Neural crest cell (in vitro differentiated cells): ENCODE data around the gene DAZAP2. TPM values are rescaled to one million over a fixed set of nuclear protein-coding genes. Genes with fewer than 3 reads are reported as not detected.
"Not testable (repeated sequence)": the region's sequence is repeated elsewhere in the genome, so short reads cannot be mapped to it uniquely, and the experiment has no call there.

Experiments
- DNase-seq: peaks from one replicate; pipeline ENCODE4 v3.0.0; 2021; ENCODE audit warnings: low read depth, mixed read lengths, low spot score
- H3K27ac Mint-ChIP-seq: one replicate; pipeline ENCODE4 v1.8.0; 2021; ENCODE audit warnings: mild to moderate bottlenecking, mixed read lengths; ENCODE audit not compliant: unreplicated experiment
- H3K27me3 Mint-ChIP-seq: 2 replicates; pipeline ENCODE4 v1.8.0; 2021; ENCODE audit warnings: low read depth, mild to moderate bottlenecking, mixed read lengths
- H3K36me3 Mint-ChIP-seq: 2 replicates; pipeline ENCODE4 v1.8.0; 2021; ENCODE audit warnings: low read depth, mild to moderate bottlenecking, mixed read lengths
- H3K4me1 Mint-ChIP-seq: 2 replicates; pipeline ENCODE4 v1.8.0; 2021; ENCODE audit warnings: mixed read lengths
- H3K4me3 Mint-ChIP-seq: one replicate; pipeline ENCODE4 v1.8.0; 2021; ENCODE audit warnings: mild to moderate bottlenecking, mixed read lengths
- H3K9me3 Mint-ChIP-seq: 2 replicates; pipeline ENCODE4 v1.8.0; 2021; ENCODE audit warnings: mixed read lengths
- total RNA-seq: library from RNA; stranded (reverse); gene quantifications from 2 replicates; pipeline ENCODE4 v1.2.1, GENCODE V29; 2021
- TF ChIP-seq, protein P1 (sequence below): fragments of 200-600 bp; sonication (generic); conservative IDR thresholded peaks from 2 replicates; pipeline ENCODE4 v1.5.0; 2021; ENCODE audit warnings: antibody characterized with exemption, mild to moderate bottlenecking

Gene DAZAP2
- total RNA-seq, 1 donor from 2014 or later: 70.0 TPM

DNA sequence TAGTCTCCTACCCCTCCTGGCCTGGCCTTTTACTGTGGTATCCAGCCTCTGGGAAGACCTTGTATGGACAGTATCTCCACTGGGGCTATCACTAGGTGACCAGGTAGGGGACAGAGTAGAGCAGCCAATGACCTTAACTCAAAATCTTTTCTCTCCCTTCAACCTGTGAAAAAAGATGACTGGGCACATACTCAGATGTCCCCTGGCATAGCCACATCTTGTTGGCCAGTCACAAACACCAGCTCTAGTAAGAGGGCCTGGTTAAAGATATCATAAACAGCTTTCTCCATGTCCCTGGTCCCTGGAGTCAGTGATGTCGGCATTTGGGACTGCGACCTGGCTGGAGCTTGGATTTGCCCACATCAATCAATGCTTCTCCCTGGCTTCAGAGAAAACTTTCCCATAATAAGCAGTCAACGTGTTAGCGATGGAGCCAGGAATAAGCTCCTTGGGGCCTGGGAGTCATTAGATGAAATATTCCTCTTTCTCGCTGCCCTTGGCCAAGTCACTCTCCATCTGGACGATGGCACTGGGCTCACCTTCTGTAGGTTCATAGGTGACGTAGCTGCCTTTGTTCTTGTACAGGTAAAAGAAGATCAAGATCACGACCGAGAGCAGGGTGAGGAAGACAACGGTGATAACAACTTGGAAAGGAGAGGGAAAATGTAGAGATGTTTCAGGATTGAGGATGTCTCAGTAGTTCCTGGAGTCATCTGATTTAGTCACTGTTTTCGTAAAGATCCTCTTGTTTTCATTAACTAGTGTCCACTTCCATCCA lies 7.0 kb downstream of the DAZAP2 start:
- Mint-ChIP-seq H3K9me3 (no peaks in the 10 kb centered on the region), H3K4me1 (peaks cover 16% of the 10 kb centered on the region), H3K27ac (peak overlapping the region; percentile 82), H3K36me3 (peaks cover 13% of the 10 kb centered on the region), H3K27me3 (no peaks in the 10 kb centered on the region), H3K4me3 (peak overlapping the region; percentile 32)
- TF ChIP-seq, protein P1, sequence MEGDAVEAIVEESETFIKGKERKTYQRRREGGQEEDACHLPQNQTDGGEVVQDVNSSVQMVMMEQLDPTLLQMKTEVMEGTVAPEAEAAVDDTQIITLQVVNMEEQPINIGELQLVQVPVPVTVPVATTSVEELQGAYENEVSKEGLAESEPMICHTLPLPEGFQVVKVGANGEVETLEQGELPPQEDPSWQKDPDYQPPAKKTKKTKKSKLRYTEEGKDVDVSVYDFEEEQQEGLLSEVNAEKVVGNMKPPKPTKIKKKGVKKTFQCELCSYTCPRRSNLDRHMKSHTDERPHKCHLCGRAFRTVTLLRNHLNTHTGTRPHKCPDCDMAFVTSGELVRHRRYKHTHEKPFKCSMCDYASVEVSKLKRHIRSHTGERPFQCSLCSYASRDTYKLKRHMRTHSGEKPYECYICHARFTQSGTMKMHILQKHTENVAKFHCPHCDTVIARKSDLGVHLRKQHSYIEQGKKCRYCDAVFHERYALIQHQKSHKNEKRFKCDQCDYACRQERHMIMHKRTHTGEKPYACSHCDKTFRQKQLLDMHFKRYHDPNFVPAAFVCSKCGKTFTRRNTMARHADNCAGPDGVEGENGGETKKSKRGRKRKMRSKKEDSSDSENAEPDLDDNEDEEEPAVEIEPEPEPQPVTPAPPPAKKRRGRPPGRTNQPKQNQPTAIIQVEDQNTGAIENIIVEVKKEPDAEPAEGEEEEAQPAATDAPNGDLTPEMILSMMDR: no peak
- no peak for DNase-seq

DNA sequence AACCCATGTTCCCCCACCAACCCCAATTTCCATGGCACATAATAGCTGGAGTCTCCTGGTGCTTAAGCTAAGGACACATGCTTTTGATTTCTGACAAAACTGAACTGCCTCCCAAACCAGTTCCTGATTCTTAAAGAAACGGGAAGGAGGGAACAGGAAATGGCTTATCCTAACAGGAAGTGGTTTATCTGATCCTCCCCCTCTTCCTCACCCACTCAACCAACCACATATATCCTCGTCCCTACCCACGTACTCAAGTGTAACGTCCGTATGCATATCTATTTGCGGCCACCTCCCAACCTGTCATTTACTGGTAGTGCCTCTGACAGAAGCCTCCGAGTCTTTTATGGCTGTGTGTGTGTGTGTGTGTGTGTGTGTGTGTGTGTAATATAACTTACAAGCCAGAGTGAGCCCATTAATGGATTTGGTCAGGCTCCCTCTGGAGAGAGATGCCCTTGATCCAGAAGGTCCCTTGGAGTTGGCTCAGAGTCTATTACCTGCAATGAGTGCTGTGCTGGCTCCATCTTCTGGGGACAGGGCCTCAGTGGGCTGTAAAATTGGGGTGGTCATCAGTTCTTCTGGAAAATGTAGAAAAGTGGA lies 7.7 kb downstream of the DAZAP2 start:
- no peaks in the 10 kb centered on the region for H3K9me3 Mint-ChIP-seq
- TF ChIP-seq, protein P1: no peak
- peaks cover 11% of the 10 kb centered on the region for H3K36me3 Mint-ChIP-seq
- H3K27ac Mint-ChIP-seq: peak overlapping the region; percentile 82
- DNase-seq: no peak
- no peaks in the 10 kb centered on the region for H3K27me3 Mint-ChIP-seq
- no peak overlapping the region for H3K4me3 Mint-ChIP-seq
- H3K4me1 Mint-ChIP-seq: peaks cover 16% of the 10 kb centered on the region

DNA sequence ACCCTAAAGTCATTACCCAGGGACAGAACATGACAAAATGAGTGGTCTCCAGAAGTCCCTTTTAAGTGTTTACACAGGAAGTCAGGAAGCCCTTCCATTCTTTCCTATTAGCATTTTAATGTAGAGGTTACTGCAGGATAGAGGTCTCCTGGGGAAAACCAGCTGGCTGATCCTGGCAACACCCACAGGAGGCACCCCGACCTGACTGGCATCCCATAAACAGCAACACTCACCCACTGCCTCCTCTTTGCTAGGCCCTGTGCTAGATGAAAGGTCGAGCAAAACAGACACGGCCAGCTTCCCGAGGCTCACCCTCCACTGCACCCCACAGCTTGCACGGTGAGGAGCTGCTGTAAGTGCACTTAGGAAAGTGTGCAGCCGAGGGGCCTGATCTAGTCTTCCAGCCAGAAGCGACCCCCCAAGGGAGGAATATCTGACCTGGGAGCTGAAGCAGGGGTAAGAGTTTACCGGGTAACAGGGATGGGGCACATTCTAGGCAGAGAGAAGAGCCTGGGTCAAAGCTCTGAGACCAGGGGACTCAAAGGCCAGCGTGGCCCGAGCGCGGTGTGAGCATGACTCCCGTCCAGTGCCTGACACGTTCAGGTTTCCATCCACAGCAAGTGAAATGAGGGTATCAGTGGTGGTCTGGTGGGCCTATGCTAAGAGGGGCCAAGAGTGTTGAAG lies 9.0 kb downstream of the DAZAP2 start:
- DNase-seq: no peak
- H3K9me3 Mint-ChIP-seq: no peaks in the 10 kb centered on the region
- no peak overlapping the region for H3K27ac Mint-ChIP-seq
- H3K4me3 Mint-ChIP-seq: no peak overlapping the region
- H3K36me3 Mint-ChIP-seq: peaks cover 6% of the 10 kb centered on the region
- H3K4me1 Mint-ChIP-seq: peaks cover 16% of the 10 kb centered on the region
- no peaks in the 10 kb centered on the region for H3K27me3 Mint-ChIP-seq
- TF ChIP-seq, protein P1: no peak

DNA sequence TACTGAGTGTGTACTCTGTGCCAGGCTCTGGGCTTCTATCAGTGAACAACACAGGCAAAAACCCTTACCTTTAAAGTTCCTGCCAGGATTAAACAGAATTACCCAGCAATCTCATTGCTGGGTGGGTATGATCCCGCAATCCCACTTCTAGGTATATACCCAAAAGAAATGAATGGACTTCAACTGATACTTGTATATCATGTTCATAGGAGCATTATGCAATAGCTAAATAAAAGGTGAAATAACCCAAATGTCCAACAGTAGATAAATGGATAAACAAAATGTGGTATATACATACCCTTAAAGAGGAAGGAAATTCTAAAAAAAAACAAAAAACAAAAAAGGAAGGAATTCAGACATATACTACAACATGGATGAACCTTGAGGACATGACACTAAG lies 14.7 kb downstream of the DAZAP2 start:
- Mint-ChIP-seq H3K36me3 (no peaks in the 10 kb centered on the region), H3K9me3 (no peaks in the 10 kb centered on the region), H3K27ac (no peak overlapping the region), H3K4me3 (no peak overlapping the region), H3K27me3 (no peaks in the 10 kb centered on the region), H3K4me1 (no peaks in the 10 kb centered on the region)
- DNase-seq: no peak
- TF ChIP-seq, protein P1: no peak

DNA sequence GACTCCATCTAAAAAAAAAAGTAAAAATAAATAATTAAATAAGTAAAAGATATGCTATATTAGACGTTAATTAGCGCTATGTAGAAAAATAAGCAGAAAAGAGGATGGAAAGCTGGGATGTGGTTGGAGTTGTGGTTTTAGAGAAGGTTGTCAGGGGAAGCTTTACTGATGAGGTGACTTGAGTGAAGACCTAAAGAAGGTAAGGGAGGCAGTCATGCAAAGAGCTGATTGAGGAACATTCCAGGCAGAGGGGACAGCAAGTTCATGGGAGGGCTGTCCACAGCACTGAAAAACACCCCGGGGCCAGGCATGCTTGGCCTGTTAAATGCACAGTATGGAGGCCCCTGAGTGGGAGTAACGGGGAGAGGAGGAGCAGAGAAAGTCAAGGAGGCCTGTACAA lies 15.9 kb downstream of the DAZAP2 start:
- no peaks in the 10 kb centered on the region for H3K9me3 Mint-ChIP-seq
- DNase-seq: no peak
- peak overlapping the region; percentile 92 for H3K27ac Mint-ChIP-seq
- H3K27me3 Mint-ChIP-seq: no peaks in the 10 kb centered on the region
- no peaks in the 10 kb centered on the region for H3K36me3 Mint-ChIP-seq
- TF ChIP-seq, protein P1: no peak
- H3K4me1 Mint-ChIP-seq: no peaks in the 10 kb centered on the region
- no peak overlapping the region for H3K4me3 Mint-ChIP-seq

DNA sequence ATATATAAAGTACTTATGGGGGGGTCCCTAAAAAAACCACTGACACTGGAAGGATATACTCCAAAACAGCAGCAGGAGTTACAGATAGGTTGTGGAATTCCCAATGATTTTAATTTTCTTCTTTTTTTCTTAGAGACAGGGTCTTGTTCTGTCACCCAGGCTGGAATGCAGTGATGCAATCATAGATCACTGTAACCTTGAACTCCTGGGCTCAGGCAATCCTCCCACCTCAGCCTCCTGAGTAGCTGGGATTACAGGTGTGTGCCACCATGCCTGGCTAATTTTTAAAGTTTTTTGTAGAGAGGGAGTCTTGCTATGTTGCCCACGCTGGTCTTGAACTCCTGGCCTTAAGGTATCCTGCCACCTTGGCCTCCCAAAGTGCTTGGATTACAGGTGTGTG lies 21.0 kb downstream of the DAZAP2 start:
- DNase-seq, H3K27ac Mint-ChIP-seq, H3K27me3 Mint-ChIP-seq, H3K4me3 Mint-ChIP-seq, H3K36me3 Mint-ChIP-seq, H3K4me1 Mint-ChIP-seq, H3K9me3 Mint-ChIP-seq: not testable (repeated sequence)
